GM21526 (cell line): Measurements from ENCODE around the gene CLDND2.
"Not testable (repeated sequence)": the region's sequence is repeated elsewhere in the genome, so short reads cannot be mapped to it uniquely, and the experiment has no call there.

Experiments
- ATAC-seq: cut with Tn5 transposase; IDR thresholded peaks from one replicate; pipeline ENCODE4 v1.9.1; 2021; ENCODE audit warnings: moderate library complexity; ENCODE audit not compliant: unreplicated experiment, low FRiP score

Gene CLDND2, protein sequence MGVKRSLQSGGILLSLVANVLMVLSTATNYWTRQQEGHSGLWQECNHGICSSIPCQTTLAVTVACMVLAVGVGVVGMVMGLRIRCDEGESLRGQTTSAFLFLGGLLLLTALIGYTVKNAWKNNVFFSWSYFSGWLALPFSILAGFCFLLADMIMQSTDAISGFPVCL

DNA sequence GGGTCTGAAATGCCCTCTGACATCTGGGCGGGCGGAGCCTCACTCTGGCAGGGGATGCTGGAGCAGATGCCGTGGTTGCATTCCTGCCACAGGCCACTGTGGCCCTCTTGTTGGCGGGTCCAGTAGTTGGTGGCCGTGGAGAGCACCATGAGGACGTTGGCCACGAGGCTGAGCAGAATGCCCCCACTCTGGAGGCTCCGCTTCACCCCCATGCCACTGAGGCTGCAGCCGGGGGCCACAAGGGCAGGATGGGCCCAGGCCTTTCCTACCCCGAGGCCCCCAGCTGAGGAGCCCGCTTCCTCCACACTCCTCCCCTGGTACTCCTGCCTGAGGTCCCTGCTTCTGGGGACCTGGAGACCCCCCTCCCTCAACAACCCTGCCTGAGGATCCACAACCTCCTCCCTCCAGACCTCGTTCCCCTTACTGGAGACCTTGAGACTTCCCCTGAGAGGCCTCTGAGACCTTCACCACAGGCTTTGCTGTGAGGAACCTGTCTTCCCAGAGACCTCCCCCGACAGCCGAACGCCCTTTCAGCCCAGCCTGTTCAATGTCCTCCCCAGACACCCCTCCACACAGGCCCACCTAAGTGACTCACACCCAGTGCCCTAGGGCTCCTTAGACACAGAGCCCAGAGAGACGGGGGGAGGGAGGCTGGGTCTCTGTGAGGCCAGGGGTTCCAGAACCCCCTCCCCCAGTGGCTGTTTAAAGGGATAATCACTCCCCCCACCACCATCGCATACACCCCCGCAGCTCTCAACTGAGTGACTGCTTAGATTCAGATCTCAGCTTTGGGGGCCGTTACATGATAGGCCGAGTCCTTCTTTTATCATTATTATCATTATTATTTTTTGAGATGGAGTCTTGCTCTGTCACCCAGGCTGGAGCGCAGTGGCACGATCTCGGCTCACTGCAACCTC, at the start of gene CLDND2:
CLDND2 (minus strand) TSS at position 638 of the 917 bp plus-strand sequence; CDS start at position 212, 426 bp downstream.
- no peak for ATAC-seq

DNA sequence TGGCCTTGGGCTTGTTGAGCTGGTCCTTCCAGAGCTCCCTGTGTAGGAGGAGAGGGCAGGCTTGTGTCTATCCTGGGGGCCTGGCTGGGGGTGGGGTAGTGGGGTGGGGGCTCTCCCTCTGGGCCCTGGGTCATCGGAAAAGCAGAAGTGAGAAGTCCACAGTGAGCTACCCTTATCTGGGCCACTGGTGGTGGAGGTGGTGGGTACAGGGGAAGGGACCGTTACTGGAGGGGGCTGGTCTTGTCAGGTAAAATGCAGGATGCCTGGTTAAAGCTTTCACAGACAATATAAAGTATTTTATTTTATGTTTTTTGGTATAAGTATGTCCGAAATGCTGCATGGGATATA, 49.0 kb upstream of the CLDND2 start:
- peak; percentile 12 for ATAC-seq

DNA sequence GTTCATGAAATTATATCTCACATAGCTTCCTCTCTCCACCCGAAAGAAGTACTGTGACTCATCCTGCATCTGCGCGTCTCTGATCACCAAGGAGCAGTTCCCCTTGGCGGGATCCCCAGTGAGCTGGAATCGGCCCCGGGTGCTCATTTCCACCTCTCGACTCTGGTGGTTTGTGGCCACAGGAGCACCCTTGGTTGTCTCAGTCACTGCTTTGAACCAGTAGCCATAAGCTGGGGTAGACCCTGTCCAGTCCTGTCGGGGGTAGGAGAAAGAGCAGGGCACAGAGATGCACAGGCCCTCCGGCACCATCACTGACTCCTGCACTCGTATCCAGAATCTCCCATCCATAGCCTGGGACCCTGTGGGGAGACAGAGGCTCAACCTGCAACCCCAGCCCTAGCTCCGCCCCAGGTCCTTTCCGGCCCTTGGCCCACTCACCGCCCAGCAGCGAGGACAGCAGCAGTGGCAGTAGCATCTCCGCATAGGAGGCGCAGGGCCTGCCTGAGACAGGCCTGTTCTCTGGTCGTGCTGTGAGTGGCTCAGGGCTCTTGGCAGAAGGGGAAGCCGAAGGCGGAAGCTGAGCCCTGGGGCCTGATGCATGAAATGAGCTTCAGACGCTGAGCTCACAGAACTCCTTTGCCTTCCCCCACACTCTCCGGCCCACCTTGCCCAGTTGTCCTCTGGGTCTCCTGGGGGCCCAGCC, 48.5 kb upstream of the CLDND2 start, which contains the start of gene SIGLEC10:
SIGLEC10 (minus strand) TSS at position 536 of the 703 bp plus-strand sequence; CDS start at position 475, 61 bp downstream.
- ATAC-seq = peak; percentile 60

DNA sequence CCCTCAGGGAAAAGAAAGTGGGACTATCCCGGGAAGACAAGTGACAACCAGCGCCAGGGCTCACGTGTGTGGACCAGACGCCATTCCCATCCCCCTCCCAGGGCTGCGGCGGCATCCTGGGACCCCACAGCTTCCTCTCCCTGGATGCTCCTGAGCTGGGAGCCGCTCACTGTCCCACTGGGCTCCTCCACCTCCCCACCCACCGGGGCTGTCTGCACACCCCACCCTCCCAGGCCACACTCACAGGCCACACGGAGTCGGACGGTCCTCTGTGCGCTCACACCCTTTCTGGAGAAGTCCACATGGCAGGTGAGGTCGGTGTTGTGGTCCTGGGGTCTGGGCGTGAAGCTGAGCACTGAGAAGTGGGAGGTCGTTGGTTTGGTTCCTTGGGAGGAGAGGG, 47.6 kb upstream of the CLDND2 start:
- ATAC-seq = not testable (repeated sequence)

DNA sequence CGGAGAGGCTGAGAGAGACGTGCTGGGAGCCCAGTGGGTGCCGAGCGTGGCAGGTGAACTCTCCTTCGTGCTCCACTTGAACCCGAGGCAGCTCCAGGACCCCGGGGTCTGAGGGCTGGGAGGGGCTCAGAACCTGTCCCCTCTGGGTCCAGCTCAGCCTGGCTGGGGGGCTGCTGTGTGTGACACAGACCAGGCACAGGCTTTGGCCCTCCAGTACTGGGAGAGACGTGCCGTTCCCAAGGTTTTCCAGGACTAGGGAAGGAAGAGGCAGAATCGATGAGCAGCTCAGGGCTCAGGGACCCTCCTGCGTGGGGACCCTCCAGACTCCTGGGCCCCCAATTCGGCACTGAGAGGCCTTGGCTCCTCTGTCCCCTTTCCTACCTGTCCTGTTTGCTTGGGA, 46.4 kb upstream of the CLDND2 start:
- no peak for ATAC-seq

DNA sequence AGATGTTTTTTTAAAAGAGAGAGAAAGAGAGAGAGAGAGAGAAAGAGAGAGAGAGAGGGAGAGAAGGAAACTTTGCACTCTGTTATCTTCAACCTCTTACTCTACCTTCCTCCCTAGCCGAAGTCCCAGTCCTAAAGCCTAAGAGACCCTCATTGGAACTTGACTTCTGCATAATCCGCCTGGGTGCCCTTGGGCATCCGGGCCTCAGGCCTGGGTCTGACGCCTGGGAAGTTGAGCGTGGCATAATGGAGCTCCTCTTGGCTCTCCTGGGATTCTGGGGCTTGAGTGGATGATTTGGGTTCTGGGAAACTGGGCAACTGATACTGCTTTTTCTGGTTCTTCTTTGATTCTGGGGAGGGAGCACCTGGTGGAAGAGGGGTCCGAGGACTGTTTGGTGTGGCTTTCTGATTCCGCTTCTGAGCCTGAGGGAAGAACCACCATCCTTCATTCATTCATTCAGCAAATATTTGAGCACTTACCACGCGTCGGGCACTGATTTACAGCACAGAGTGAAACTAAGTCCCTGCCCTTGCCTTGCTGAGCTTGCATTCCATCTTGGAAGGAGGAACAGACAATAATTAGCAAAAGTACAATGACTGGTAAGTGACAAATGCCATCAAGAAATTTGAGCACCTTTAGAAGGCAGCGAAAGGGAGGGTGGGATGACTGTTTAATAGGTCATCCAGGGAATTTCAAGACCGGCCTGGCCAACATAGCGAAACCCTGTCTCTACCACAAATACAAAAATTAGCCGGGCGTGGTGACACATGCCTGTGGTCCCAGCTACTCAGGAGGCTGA, 42.3 kb upstream of the CLDND2 start:
- no peak for ATAC-seq

DNA sequence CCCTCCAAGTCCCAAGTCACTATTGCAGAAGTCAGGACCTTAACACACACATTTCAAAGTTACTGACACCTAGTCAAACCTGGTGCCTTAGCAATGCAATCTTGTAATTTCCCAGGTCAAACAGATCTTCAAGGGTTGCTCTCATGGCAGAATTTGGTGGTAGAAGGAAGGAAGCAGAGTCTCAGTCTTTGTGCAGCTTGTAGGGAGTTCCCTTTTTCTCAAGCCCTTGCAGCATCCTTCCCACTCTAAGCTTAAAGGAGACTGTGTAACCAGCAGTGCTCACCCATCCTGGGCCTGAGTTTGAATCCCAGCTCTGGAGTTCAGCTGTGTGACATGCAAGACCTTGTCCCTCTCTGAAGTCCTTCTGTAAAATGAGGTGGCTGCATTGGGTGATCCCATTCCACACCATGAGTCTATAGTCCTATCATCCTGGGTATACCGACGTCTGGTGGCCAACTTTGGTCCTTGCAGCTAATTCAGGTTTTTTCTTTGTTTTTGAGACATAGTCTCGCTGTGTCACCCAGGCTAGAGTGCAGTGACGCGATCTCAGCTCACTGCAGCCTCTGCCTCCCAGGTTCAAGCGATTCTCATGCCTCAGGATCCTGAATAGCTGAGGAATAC, 38.8 kb upstream of the CLDND2 start:
- ATAC-seq = no peak

DNA sequence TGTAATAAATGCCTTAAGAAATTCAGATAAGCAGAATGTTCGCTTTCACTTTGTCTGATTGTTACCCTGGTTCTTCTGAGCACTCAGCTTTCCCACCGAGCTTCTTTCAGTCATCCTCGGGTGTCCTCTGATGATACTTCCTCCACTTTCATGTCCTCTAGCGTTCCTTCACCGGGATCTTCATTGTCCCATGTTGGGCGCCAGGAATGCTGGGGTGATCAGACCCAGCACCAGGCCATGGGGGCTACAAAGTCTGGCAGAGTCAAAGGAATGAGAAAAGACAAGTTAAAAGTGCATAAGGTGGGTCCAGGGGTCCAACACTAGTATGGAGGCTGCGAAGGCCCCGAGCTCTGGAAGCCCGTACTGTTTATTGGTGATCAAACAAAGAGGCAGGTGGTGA, 33.3 kb upstream of the CLDND2 start:
- no peak for ATAC-seq

DNA sequence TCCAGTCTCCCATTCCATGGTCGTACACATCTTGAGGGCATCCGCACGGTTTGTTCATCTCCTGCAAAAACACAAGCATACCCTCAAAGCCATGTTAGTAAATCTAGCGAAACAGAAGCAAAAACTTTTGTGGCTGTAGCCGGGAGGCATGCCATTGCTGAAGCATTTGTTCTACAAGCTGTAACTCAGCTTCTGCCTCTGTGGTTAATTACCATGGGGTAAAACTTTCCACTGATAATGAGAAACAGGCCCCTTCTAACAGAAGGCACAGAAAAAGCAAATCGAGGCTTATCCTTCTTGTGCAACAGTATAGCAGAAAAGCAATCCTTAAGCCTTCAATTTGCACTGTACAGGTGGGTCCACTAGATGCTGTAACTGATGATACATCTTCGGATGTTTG, 31.1 kb upstream of the CLDND2 start:
- ATAC-seq = not testable (repeated sequence)

DNA sequence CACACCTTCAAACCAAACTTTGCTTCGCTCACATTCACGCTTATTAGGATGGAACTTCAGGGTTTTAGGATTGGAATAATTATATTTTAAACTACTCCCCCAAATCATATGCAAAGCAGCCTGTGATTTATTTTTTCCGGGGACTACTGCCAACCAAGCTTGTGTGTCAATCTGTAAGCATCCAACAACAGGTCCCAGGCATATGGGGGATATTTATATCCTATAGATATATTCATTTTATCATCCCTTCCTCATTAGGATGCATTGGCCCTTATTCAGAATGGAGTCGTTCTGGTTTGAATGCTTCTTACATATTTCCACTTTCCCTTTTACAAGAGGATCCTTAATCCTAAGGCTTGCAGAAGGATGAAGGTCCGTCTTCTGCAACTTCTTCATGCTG, 30.4 kb upstream of the CLDND2 start:
- ATAC-seq = no peak

DNA sequence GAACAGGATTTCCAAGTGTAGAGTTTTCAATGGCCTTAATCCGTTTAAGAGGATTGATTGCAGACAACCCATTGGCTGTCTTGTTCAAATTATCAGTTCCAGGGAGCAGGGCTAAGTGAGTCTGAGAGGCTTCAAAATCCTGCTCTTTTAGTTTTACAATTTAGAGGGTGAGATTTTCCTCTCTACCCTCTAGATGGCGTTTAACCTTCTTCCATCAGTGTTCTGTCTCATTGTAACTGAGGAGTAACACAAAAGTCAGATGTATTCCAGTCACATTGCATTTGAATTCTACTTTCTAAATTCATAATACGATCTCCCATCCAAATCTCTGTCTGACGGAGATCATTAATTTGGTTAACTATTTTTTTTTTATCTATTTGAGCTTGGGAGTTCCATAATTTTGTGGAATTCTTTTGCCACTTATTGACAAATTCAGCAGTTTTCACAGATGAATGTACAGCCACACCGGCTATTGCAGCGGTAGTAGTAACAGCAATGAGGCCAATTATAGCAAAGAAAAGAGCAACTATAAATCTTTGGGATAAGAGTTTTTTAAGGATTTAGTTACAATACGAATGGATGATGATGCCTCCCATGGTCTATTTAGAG, 29.4 kb upstream of the CLDND2 start:
- ATAC-seq = no peak

DNA sequence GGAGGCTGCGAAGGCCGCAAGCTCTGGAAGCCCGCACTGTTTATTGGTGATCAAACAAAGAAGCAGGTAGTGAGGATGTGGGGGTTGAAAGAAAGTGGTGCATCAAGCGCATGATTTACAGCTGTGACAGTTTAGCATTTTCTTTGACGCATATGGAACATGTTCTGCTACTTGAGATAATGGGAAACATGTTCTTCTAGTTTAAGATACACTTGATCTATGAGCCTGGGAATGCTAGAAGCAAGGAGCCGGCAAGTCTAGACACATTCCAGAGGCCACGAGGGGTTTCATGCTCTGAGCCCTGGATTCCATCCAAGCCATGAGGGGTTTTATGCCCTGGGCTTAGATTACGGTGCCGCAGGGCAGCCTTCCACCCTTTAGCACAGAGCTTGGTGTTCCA, 28.6 kb upstream of the CLDND2 start:
- ATAC-seq = not testable (repeated sequence)

DNA sequence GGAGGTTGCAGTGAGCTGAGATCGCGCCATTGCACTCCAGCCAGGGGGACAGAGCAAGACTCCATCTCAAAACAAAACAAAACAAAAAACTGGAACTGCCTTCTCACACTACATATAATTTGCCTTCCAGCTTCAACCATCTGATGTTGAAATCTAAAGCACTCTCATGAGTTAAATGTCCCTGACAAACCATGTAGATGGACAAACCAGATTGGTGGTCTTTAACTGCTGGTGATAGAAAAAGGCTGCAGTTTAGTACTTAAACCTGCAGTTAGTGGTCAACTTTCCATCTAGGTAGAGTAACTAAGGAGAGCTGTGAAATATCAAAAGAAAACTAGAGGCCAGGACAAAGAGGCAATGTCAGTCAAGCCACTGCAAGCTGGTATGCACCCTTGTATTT, 27.4 kb upstream of the CLDND2 start:
- no peak for ATAC-seq

DNA sequence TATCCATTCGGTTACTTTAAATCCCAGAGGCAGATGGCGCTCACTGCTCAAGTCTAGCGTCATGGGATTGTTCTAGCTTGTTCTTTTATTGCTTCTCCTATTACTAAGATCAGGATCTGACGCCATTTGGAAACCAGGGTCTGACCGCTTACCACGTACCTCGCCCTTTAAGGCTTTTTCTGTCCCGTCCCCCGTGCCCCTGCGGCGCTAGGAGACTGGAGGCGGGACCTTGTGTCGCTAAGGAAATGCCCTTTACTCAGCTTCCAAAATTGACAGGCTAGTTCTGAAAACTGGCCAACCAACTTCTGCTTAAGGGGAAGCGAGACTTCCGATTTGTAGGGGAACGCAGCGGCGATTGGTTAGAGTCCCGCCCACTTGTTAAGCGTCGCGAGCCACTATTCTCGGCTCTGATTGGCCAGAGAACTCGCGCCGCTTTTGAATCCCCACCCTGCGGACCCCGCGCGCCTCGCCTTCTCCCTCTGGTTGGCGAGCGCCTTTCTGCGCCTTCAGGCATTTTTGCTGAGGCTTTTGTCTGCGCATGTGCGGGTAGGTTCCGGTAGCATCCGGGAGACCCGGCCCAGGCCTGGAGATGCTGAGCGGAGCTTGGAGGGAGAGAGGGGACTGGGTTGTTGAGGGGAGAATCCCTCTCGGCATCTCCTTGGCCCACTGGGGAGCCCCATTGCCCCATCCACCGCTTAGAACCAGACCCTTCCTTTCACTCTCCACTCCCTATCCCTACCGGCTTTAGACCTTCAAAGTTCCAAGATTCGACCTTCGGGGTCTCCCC, 25.4 kb upstream of the CLDND2 start:
- ATAC-seq = peak; percentile 78

DNA sequence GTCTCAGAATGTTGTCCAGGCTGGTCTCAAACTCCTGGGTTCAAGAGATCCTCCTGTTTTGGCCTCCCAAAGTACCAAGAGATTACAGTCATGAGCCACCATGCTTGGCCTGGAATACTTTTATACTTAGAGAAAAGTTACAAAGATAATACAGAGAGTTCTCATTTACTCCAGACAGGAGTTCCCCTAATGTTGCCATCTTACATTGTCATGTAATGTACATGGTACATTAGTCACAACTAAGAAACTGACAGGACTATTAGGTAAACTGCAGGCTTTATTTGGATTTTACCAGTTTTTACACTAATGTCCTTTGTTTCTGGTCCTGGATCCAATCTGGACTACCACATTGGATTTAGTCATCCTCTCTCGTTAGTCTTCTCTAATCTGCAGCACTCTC, 23.9 kb upstream of the CLDND2 start:
- ATAC-seq = no peak

DNA sequence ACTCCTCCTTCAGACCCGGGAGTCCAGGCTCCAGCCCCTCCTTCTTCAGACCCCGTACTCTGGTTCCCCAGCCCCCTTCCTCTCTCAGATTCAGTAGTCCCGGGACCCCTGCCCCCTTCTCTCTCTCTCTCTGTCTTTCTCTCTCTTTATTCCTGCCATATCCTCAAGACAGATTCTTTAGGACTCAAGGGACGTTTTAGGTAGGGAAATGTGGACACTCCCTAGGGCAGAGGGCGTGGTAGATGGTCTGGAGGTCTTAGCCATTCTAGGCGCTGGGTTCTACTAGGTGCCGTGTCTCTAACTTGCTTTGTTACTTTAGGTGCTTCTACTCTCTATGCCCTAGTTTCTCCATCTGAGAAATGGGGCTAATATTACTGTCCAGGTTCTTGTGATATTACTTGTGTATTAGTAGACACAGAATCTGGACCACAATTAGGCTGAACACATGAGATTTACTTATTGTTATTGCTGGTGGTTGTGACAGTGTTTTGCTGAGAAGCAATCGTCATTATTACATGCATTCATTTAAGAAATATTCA, 22.3 kb upstream of the CLDND2 start:
- ATAC-seq = no peak

DNA sequence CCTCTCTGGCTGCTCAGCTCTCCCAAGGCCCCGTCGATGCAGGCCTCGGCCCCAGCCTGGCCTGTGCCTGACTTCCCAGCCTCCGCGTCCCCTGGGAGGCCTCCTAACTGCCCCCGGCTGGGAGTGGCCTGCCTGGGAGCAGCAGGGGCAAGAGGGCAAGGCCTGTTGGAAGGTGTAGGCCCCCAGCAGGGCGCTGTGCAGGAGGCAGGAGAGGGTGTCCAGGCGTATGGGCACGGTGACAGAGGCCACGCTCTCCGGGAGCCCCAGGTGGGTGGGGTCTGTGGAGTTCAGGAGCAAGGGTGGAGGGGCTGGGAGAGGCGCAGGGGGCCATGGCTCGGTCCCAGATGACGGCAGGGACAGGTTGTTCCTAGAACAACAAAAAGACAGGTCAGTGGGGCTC, 20.3 kb upstream of the CLDND2 start:
- ATAC-seq = no peak

DNA sequence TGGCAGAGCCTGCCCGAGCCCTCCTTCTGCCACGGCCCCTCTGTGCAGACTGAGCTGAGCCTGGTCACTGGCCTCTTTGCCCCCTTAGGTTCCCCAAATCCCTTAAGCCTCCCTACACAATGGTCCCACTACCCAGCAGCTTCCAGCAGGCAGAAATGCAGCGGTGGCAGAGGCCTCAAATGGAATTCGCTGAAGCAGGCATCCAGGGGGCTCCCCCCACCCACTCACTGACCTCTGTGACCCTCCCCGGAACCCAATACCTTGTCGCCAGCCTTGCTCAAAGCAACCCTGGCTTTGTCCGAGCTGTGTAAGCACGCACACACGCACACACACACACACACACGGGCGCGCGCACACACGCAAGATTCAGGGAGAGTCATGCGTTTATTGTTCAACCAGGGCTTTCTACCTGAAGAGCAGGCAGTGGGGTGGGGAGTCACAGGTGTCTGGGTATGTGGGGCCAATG, 19.2 kb upstream of the CLDND2 start, which contains the start of gene LIM2:
LIM2 (minus strand) TSS at position 51 of the 466 bp plus-strand sequence. CDS start 531 bp downstream, outside the sequence.
- no peak for ATAC-seq
